Liver (tissue), 3 donors: ENCODE results near the gene TULP4.

Experiments
- CTCF ChIP-seq: fragments of 150-350 bp; IDR thresholded peaks from 2 replicates; pipeline ENCODE4 v1.5.1; 2017; ENCODE audit warnings: improper control_type of control experiment, low read depth, low read length; ENCODE audit not compliant: missing input control
- REST ChIP-seq: IDR thresholded peaks from 2 replicates; pipeline ENCODE4 v1.6.1; 2016; ENCODE audit warnings: antibody characterized with exemption, mild to moderate bottlenecking
- TAF1 ChIP-seq: conservative IDR thresholded peaks from 2 replicates; pipeline ENCODE4 v1.6.1; 2016; ENCODE audit warnings: antibody characterized with exemption, mild to moderate bottlenecking
- donor health status: healthy.
- donor health status: healthy.

GRCh38 chr6:158499601-158500000, 187.3 kb downstream of the TULP4 start:
- TF ChIP-seq REST (no peak), CTCF (no peak), TAF1 (no peak)
